Upper lobe of left lung (tissue), 4 donors: ENCODE data around the gene MYO9A.

Experiments used
- CTCF ChIP-seq, 6 experiments: fragments of 450-650 bp in 4 of 6; fragments of 200-600 bp in 2 of 6; sonication (generic) in 2 of 6; IDR thresholded peaks; one replicate each; pipeline ENCODE4 v1.5.1; 2016 to 2019; ENCODE audit warnings: antibody characterized with exemption in 6 of 6
- POLR2AphosphoS5 ChIP-seq, 2 donors: sonication (generic); formaldehyde crosslinking; IDR thresholded peaks; one replicate each; pipeline ENCODE4 v1.5.1; 2017; ENCODE audit warnings: antibody characterized with exemption in 2 of 2

DNA sequence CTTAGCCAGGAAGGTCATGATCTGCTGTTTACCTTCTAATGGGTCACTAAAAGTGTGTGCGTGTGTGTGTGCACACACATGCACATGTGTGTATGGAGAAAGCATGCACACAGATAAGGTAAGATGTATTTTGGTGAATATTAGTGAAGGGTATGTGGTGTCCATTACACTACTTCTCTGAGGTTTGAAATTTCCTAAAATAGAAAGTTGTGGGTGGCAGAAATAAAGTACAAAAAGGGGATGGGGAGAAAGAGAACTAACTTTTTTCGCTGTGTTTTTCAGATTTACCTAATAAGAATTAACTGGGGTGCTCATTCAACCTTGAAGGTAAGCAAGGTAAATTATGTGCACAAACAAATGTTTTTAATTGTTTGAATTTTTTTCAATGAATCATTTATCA, 332.0 kb downstream of the MYO9A start:
- TF ChIP-seq CTCF (IDR thresholded peaks at IDR 0.05) (no peak), POLR2AphosphoS5 (IDR thresholded peaks at IDR 0.05) (no peak)
